GM19193 (cell line): Measurements from ENCODE around the gene RNF145.

Source experiments
- POLR2A ChIP-seq: IDR thresholded peaks from 4 replicates; pipeline ENCODE4 v1.6.1; 2011; ENCODE audit not compliant: insufficient read depth, insufficient read length; ENCODE audit errors: extremely low read depth

The RNF145 gene

DNA sequence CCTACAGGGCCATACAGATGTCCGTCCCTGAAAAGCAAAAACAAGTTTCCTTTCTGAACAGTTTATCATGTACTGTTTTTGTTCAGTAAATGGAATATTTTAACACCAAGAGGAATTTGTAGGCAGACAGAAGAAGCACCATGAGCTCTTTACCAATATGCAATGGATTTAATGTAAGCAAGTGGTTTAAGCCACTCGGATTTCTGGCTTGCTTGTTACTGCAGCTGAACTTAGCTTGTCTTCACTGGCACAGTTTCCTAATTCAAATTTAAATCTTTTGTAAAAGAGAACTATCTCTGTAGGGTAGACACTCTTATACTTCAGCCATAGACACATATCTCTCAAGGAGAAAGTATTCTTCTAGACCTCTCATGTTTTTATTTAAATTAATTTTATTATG, 96.9 kb downstream of the RNF145 start:
- TF ChIP-seq POLR2A = no peak
